Type B pancreatic cell (in vitro differentiated cells): ENCODE measurements around the gene CDC42SE1. TPM values are rescaled to one million over a fixed set of nuclear protein-coding genes. Genes with fewer than 3 reads are reported as not detected.

Source experiments
- DNase-seq: peaks from one replicate; pipeline ENCODE4 v3.0.0; 2021; ENCODE audit warnings: mixed read lengths; ENCODE audit not compliant: unreplicated experiment; ENCODE audit errors: extremely low spot score
- H3K27ac Mint-ChIP-seq: 2 replicates; pipeline ENCODE4 v1.8.0; 2021; ENCODE audit warnings: mild to moderate bottlenecking, mixed read lengths
- H3K27me3 Mint-ChIP-seq: 2 replicates; pipeline ENCODE4 v1.8.0; 2021; ENCODE audit warnings: mixed read lengths
- H3K36me3 Mint-ChIP-seq: 2 replicates; pipeline ENCODE4 v1.8.0; 2021; ENCODE audit warnings: mixed read lengths
- H3K4me1 Mint-ChIP-seq: one replicate; pipeline ENCODE4 v1.8.0; 2021; ENCODE audit warnings: mixed read lengths; ENCODE audit not compliant: unreplicated experiment
- H3K4me3 Mint-ChIP-seq: 2 replicates; pipeline ENCODE4 v1.8.0; 2021; ENCODE audit warnings: mild to moderate bottlenecking, mixed read lengths
- H3K9me3 Mint-ChIP-seq: 2 replicates; pipeline ENCODE4 v1.8.0; 2021; ENCODE audit warnings: mixed read lengths
- total RNA-seq: library from RNA; stranded (reverse); gene quantifications from 2 replicates; pipeline ENCODE4 v1.2.1, GENCODE V29; 2021; ENCODE audit warnings: low replicate concordance
- TF ChIP-seq, protein P1 (sequence below): fragments of 200-600 bp; sonication (generic); conservative IDR thresholded peaks from 2 replicates; pipeline ENCODE4 v1.5.0; 2021; ENCODE audit warnings: antibody characterized with exemption, mild to moderate bottlenecking

CDC42SE1 gene
- total RNA-seq, 1 donor from 2014 or later, result 109 TPM

DNA sequence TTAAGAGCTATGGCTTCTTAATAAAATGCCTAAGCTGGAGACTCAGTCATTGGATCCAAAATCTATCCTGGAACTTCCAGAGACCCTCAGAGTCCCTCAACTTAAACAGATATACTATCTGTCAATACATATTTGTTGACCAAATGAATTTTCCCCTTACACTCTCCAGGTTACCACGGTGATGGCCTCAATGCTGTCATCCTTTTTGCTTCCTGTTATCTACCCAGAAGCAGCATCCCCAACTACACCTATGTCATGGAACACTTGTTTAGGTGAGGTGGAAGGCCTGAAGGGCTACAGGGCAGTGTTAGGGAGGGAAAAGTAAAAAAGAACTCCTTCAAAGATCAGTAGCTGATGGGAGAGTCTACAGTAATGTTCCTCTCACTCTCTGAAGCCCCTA lies 16.3 kb downstream of the CDC42SE1 start:
- Mint-ChIP-seq H3K9me3 (no peaks in the 10 kb centered on the region), H3K4me1 (peaks cover 5% of the 10 kb centered on the region), H3K4me3 (no peak overlapping the region), H3K27ac (no peak overlapping the region), H3K27me3 (no peaks in the 10 kb centered on the region), H3K36me3 (peaks cover 10% of the 10 kb centered on the region)
- no peak for DNase-seq
- TF ChIP-seq, protein P1, sequence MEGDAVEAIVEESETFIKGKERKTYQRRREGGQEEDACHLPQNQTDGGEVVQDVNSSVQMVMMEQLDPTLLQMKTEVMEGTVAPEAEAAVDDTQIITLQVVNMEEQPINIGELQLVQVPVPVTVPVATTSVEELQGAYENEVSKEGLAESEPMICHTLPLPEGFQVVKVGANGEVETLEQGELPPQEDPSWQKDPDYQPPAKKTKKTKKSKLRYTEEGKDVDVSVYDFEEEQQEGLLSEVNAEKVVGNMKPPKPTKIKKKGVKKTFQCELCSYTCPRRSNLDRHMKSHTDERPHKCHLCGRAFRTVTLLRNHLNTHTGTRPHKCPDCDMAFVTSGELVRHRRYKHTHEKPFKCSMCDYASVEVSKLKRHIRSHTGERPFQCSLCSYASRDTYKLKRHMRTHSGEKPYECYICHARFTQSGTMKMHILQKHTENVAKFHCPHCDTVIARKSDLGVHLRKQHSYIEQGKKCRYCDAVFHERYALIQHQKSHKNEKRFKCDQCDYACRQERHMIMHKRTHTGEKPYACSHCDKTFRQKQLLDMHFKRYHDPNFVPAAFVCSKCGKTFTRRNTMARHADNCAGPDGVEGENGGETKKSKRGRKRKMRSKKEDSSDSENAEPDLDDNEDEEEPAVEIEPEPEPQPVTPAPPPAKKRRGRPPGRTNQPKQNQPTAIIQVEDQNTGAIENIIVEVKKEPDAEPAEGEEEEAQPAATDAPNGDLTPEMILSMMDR, result no peak

DNA sequence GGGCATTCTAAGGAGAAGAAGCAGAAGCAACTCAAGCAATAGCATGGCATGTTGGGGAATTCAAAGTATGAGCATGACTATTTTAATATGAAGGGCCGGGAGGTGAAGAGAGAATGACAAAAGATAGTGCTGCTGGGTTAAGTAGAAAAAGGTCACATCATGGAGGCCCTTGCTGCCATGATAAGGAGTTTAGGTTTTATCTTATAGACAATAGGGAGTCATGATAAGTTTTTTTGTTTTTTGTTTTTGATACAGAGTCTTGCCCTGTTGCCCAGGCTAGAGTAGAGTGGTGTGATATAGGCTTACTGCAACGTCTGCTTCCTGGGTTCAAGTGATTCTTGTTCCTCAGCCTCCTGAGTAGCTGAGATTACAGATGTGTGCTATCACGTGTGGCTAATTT lies 19.9 kb downstream of the CDC42SE1 start:
- Mint-ChIP-seq H3K4me3 (peak overlapping the region; percentile 2), H3K27me3 (no peaks in the 10 kb centered on the region), H3K36me3 (peaks cover 26% of the 10 kb centered on the region), H3K4me1 (peaks cover 5% of the 10 kb centered on the region), H3K27ac (no peak overlapping the region), H3K9me3 (peaks cover 4% of the 10 kb centered on the region)
- TF ChIP-seq, protein P1, result no peak
- no peak for DNase-seq

DNA sequence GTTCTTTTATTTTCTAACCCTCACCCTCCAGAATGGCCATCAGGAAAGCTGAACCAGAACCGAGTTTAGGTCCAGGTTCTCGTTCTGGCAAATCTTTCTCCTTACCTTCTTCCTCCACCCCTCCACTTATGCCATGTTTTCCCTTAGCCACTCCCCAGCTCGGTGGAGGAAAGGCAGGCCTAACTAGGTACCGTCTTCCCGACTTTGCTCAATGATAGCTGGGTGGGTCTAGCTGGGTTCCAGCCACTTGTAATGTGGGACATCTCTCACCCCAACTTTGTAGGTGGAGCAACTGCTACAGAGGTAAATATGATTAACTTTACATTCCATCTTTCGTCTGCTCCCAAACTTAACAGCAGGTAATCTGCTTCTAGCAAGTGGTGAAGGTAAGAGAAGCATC lies 22.4 kb downstream of the CDC42SE1 start:
- no peak for DNase-seq
- TF ChIP-seq, protein P1, result no peak
- H3K27ac Mint-ChIP-seq, result peak overlapping the region; percentile 96
- peaks cover 30% of the 10 kb centered on the region for H3K36me3 Mint-ChIP-seq
- peaks cover 5% of the 10 kb centered on the region for H3K4me1 Mint-ChIP-seq
- H3K9me3 Mint-ChIP-seq, result peaks cover 4% of the 10 kb centered on the region
- H3K4me3 Mint-ChIP-seq, result peak overlapping the region; percentile 91
- no peaks in the 10 kb centered on the region for H3K27me3 Mint-ChIP-seq

DNA sequence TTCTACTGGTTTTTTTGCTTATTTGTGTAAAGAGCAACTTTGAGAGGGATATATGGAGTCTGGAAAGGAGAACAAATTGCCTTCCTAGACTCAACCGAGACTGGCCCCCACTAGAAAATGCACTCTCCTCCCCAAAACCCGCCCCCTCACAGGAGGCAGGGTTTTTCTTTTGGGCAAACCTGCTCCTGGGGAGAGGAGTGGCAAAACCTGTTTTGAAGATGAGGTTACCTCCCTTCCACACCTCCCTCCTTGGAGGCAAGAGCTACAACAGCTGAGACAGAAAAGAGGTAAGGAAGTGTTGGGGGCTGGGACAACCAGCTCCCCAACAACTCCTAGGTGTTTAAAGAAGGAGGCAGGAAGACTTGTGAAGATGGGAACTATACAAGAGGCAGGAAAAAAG lies 23.1 kb downstream of the CDC42SE1 start, which contains the start of gene BNIPL:
Gene BNIPL, plus strand, starts transcription at position 231 of the 400 bp plus-strand sequence. Its CDS starts 140 bp downstream, at position 371.
- peak within 1 kb of the TSS; percentile 91 for H3K4me3 Mint-ChIP-seq
- H3K36me3 Mint-ChIP-seq, result peaks cover 33% of the 10 kb centered on the region
- H3K4me1 Mint-ChIP-seq, result peaks cover 5% of the 10 kb centered on the region
- H3K27me3 Mint-ChIP-seq, result no peaks in the 10 kb centered on the region
- DNase-seq, result no peak
- peak within 1 kb of the TSS; percentile 97 for H3K27ac Mint-ChIP-seq
- TF ChIP-seq, protein P1, result no peak
- peaks cover 4% of the 10 kb centered on the region for H3K9me3 Mint-ChIP-seq

DNA sequence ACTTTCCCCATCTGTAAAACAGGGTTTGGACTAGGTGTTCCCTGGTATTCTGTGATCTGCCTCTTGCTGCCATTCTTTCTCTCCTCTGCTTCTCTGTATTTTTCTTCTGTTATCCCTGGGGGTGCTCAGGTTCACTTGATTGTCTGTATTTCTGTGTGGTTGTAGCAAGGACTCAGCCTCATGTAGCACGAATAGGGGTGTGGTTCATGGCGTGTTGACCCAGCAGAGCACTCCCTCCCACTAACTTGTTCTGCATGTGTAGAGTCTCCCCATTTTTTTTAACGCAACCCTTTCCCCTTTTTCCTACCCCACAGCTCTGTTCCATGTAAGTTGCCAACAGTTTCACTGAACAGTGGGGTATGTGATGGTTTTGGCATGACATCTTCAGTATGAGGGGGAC lies 24.3 kb downstream of the CDC42SE1 start:
- no peaks in the 10 kb centered on the region for H3K27me3 Mint-ChIP-seq
- H3K36me3 Mint-ChIP-seq, result peaks cover 34% of the 10 kb centered on the region
- H3K27ac Mint-ChIP-seq, result peak overlapping the region; percentile 97
- no peak for DNase-seq
- TF ChIP-seq, protein P1, result no peak
- no peak overlapping the region for H3K4me3 Mint-ChIP-seq
- peaks cover 4% of the 10 kb centered on the region for H3K9me3 Mint-ChIP-seq
- peaks cover 5% of the 10 kb centered on the region for H3K4me1 Mint-ChIP-seq

DNA sequence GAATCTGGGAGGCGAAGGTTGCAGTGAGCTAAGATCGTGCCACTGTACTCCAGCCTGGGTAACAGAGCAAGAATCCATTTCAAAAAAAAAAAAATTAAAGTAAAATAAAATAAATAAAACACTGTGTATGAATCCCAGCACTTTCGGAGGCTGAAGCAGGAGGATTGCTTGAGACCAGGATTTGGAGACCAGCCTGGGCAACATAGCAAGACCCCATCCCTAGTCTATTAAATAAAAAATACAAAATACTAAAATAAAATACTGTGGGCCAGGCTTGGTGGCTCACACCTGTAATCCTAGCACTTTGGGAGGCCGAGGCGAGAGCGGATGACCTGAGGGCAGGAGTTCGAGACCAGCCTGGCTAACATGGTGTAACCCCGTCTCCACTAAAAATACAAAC lies 27.3 kb downstream of the CDC42SE1 start:
- DNase-seq, result no peak
- H3K36me3 Mint-ChIP-seq, result peaks cover 35% of the 10 kb centered on the region
- TF ChIP-seq, protein P1, result no peak
- H3K27ac Mint-ChIP-seq, result no peak overlapping the region
- no peak overlapping the region for H3K4me3 Mint-ChIP-seq
- peaks cover 4% of the 10 kb centered on the region for H3K9me3 Mint-ChIP-seq
- H3K4me1 Mint-ChIP-seq, result peaks cover 5% of the 10 kb centered on the region
- H3K27me3 Mint-ChIP-seq, result no peaks in the 10 kb centered on the region
